ENCODE measurements around the gene KLHL3. TPM values are rescaled to one million over a fixed set of nuclear protein-coding genes. Genes with fewer than 3 reads are reported as not detected.

KLHL3 gene
- total and polyA plus RNA-seq, 10 donors: 1.3 to 17.9 (median 9.5) TPM

DNA sequence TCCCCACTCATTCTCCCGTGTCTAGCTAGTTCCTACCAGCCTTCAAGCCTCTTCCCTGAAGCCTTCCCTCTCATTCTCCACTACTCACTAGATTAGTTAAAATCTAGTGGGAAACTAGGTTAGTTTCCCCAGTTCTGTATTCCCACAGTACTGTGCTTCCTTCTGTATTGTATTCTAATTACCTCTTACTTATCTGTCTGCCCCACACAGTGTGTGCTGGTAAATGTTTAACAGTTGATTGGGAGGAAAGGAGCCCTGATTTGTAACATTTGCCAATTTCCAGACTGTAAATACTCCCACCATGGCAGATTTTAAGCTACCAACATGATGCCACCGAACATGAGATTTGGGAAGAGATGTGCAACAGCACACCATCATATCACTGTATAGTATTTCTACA, 8.3 kb downstream of the KLHL3 start:
- Histone ChIP-seq H3K9me3 (no peaks in the 10 kb centered on the region), H3K4me1 (no peaks in the 10 kb centered on the region), H3K4me3 (no peak overlapping the region), H3K36me3 (no peaks in the 10 kb centered on the region), H3K27ac (no peak overlapping the region), H3K27me3 (replicated peaks in 1 of 7) (no peaks in the 10 kb centered on the region)
- WGBS, 5 donors: 90 to 95% (median 90%) methylated on average over 2 of the region's 2 CpGs
- no peak for TF ChIP-seq POLR2AphosphoS5 (IDR thresholded peaks at IDR 0.05)
- TF ChIP-seq POLR2A (IDR thresholded peaks at IDR 0.05): no peak
- no peak for TF ChIP-seq CTCF (IDR thresholded peaks at IDR 0.05 in 8 of 11, conservative IDR thresholded peaks at IDR 0.05 in 3 of 11)
- intact Hi-C loops (cut with DNase I; ENCODE audit: low total_unique reads): no loop called here
- no peak for DNase-seq

- Histone ChIP-seq H3K27ac (no peak overlapping the region), H3K36me3 (peaks cover 0 to 6% (median 0%) of the 10 kb centered on the region in 6 donors), H3K4me1 (no peaks in the 10 kb centered on the region), H3K4me3 (no peak overlapping the region), H3K27me3 (replicated peaks in 1 of 7) (no peaks in the 10 kb centered on the region), H3K9me3 (no peaks in the 10 kb centered on the region)
- intact Hi-C loops (cut with DNase I; ENCODE audit: low total_unique reads): no loop called here
- no peak for TF ChIP-seq POLR2A (IDR thresholded peaks at IDR 0.05)
- no peak for TF ChIP-seq CTCF (IDR thresholded peaks at IDR 0.05 in 8 of 11, conservative IDR thresholded peaks at IDR 0.05 in 3 of 11)
- TF ChIP-seq POLR2AphosphoS5 (IDR thresholded peaks at IDR 0.05): no peak
- no peak for DNase-seq
- 66 to 76% (median 75%) methylated on average over 2 of the region's 2 CpGs for WGBS, 5 donors
Measured at GRCh38 chr5:137724251-137724650, 11.6 kb downstream of the KLHL3 start.

- Histone ChIP-seq H3K4me1 (no peaks in the 10 kb centered on the region), H3K27me3 (replicated peaks in 1 of 7) (no peaks in the 10 kb centered on the region), H3K9me3 (peaks cover 0 to 10% (median 8%) of the 10 kb centered on the region in 8 donors), H3K36me3 (peaks cover 0 to 10% (median 0%) of the 10 kb centered on the region in 6 donors), H3K4me3 (no peak overlapping the region), H3K27ac (no peak overlapping the region)
- no peak for TF ChIP-seq POLR2AphosphoS5 (IDR thresholded peaks at IDR 0.05)
- TF ChIP-seq POLR2A (IDR thresholded peaks at IDR 0.05): no peak
- no peak for TF ChIP-seq CTCF (IDR thresholded peaks at IDR 0.05 in 8 of 11, conservative IDR thresholded peaks at IDR 0.05 in 3 of 11)
- intact Hi-C loops (cut with DNase I; ENCODE audit: low total_unique reads): no loop called here
- DNase-seq: no peak
Measured at GRCh38 chr5:137718611-137719010, 17.3 kb downstream of the KLHL3 start.

DNA sequence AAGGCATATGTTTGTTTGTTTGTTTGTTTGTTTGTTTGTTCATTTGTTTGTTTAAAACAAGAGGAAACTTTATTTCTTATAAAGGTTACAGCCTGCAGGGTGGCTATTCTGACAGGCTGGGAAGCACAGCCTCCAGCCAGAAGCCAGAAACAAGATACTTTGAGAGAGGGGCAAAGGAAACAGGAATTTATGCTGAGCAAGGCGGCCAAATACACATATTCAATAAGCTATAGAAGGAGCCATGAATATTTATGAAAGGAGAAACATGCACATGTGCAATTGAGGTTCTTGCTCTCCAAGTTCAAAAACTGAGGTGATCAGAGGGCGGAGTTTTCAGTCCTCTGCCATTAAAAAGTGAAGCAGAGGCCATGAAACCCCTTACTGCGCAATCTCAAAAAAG, 19.6 kb downstream of the KLHL3 start:
- Histone ChIP-seq H3K27me3 (replicated peaks in 1 of 7) (no peaks in the 10 kb centered on the region), H3K9me3 (peaks cover 0 to 23% (median 17%) of the 10 kb centered on the region in 8 donors), H3K27ac (no peak overlapping the region), H3K4me3 (no peak overlapping the region), H3K4me1 (no peaks in the 10 kb centered on the region), H3K36me3 (peaks cover 0 to 13% (median 0%) of the 10 kb centered on the region in 6 donors)
- intact Hi-C loops (cut with DNase I; ENCODE audit: low total_unique reads): no loop called here
- DNase-seq: no peak
- TF ChIP-seq CTCF (IDR thresholded peaks at IDR 0.05 in 8 of 11, conservative IDR thresholded peaks at IDR 0.05 in 3 of 11) (no peak), POLR2A (IDR thresholded peaks at IDR 0.05) (no peak), POLR2AphosphoS5 (IDR thresholded peaks at IDR 0.05) (no peak)
- WGBS, 5 donors: 89 to 98% (median 95%) methylated on average over 3 of the region's 3 CpGs
